Measurements from ENCODE around the gene BCL7C.
A peak's percentile ranks its signal among the peaks of the same experiment; 100 is the strongest.
"Not testable (repeated sequence)": the region's sequence is repeated elsewhere in the genome, so short reads cannot be mapped to it uniquely, and the experiment has no call there.

The BCL7C gene

GRCh38 chr16:30860729-30861128 lies 33.1 kb downstream of the BCL7C start:
- not testable (repeated sequence) for DNase-seq (ENCODE audit: low spot score)

- DNase-seq (ENCODE audit: low spot score): no peak
These were observed 35.0 kb downstream of the BCL7C start for GRCh38 chr16:30858829-30859423.

- no peak for DNase-seq (ENCODE audit: low spot score)
These were observed 35.8 kb downstream of the BCL7C start for GRCh38 chr16:30858111-30858495.

- no peak for DNase-seq (ENCODE audit: low spot score)
These were observed 40.1 kb downstream of the BCL7C start for GRCh38 chr16:30853758-30854157.

GRCh38 chr16:30850246-30850645 lies 43.6 kb downstream of the BCL7C start:
- no peak for DNase-seq (ENCODE audit: low spot score)

GRCh38 chr16:30846649-30847402 lies 47.1 kb downstream of the BCL7C start:
- no peak for DNase-seq (ENCODE audit: low spot score)

- DNase-seq (ENCODE audit: low spot score): peak; percentile 69
These were observed 49.0 kb downstream of the BCL7C start for GRCh38 chr16:30844671-30845449.

GRCh38 chr16:30844346-30844670 lies 49.6 kb downstream of the BCL7C start:
- no peak for DNase-seq (ENCODE audit: low spot score)

- DNase-seq (ENCODE audit: low spot score): no peak
These were observed 50.4 kb downstream of the BCL7C start for GRCh38 chr16:30843501-30843900.

GRCh38 chr16:30842971-30843370 lies 50.9 kb downstream of the BCL7C start:
- DNase-seq (ENCODE audit: low spot score): no peak

GRCh38 chr16:30841332-30841731 lies 52.5 kb downstream of the BCL7C start:
- DNase-seq (ENCODE audit: low spot score): no peak

- no peak for DNase-seq (ENCODE audit: low spot score)
These were observed 53.3 kb downstream of the BCL7C start for GRCh38 chr16:30840611-30841010.

- DNase-seq (ENCODE audit: low spot score): no peak
These were observed 54.2 kb downstream of the BCL7C start for GRCh38 chr16:30839523-30840227.

- DNase-seq (ENCODE audit: low spot score): no peak
These were observed 54.9 kb downstream of the BCL7C start for GRCh38 chr16:30838876-30839471.

GRCh38 chr16:30837904-30838303 lies 56.0 kb downstream of the BCL7C start:
- no peak for DNase-seq (ENCODE audit: low spot score)

Data from HuH-7.5 (cell line).